HG03378 (cell line): ENCODE results near the gene MAN1B1.
"Not testable (repeated sequence)": the region's sequence is repeated elsewhere in the genome, so short reads cannot be mapped to it uniquely, and the experiment has no call there.

Source experiments
- ATAC-seq: cut with Tn5 transposase; IDR thresholded peaks from one replicate; pipeline ENCODE4 v1.9.1; 2021; ENCODE audit warnings: mild to moderate bottlenecking, moderate library complexity; ENCODE audit not compliant: unreplicated experiment

The MAN1B1 gene

DNA sequence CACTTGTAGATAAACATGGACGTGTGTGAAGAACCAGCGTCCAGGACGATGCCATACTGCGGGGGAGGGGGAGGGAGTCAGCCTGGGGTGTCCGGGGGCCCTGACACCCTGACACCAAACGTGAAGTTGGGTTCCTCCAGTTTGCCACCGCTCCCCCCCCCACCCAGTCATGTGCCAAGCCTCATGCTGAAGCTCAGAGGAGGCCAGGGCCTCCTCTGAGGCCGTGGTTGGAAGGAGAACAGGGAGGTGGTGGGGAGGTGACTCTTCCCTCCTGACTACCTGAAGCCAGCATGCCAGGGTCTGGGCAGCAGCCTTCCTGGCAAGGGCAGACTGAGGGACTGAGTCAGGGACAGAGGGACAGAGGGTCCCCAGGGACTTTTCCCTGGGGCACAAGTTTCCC lies 34.5 kb upstream of the MAN1B1 start:
- no peak for ATAC-seq

DNA sequence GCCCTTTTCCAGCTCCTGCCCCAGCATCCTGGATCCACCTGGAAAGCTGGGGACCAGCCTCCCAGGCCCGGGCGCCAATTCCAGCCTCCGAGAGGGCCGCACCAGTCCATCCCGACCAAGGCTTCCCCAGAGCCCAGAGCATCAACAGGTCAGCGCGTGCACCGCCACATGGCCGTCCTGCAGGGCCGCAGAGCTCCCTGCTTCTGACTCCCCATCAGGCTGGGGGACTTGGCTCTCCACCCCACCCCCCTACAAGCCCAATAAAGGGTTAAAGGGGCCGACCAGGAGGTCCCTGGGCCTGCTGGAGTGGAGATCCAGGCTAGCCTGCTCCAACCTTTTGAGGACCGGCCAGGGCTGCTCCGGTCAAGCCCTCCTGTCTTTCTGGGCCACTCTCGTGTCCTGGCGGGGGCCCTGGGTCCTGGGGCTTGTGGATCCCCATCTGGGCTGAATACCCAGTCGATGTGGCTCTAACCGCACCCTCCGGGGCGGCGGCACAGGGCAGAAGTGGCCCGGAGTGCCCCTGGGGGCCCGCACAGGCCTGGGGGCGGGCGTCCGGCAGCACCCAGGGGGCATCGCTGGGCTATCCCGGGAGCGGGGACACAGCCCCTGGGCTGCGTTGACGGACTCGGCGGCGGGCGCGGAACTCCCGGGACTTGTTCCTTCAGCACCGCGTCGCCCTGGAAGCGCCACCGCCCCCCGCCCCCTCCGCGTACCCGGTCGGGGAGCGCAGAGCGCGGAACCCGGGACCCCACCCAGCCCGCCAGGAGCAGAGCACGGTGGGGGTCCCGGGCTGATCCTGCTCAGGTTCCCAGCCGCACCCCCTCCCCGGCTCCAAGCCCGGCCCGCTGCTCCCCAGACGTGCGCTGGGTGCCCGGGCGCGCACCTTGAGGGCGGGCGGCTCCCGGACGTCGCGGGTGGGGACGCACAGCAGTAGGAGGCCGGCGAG lies 33.5 kb upstream of the MAN1B1 start:
- no peak for ATAC-seq

DNA sequence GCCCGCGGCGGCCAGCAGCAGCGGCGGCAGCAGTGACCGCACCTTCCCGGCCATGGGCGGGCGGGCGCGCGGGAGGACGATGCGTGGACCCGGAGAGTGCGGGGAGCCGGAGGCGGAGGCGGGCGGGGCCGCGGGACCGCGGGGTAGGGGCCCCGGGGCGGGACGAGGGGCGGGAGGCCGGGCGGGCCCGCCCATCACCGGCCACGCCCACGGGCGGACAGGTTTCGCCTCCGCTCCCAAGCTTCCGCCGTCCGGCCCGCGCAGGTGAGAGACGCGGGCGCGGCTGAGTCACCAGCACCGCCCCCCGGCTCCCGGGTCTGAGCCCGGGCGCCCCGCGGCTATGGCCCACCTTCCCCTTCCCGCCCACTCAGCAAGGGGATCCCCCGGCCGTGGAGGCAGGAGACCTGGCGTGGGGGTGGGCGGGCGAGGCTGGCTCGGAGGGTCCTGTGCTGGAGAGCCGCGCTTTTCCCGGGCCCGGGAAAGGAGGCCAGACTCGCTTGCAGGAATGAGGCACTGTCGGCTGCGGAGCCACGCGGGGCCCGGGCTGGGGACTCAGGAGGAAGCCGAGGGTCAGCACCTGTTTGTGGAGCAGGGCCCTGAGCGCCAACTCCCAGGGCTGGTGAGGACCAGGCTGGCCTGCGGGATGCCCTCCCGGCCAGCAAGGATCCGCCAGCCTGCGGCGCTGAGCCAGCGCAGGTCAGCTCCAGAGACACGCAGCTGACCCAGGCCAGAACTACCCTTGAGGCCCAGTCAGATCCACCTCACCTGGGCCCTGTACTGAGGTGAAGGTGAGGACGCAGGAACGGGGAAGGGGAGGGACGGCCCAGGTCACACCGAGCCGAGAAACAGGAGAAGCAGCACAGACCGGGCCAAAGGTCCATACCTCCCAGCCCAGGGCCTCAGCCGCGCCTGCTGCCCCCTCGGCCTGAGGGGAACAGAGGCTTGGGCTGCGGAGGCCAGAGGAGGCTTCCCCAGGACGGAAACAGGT lies 32.5 kb upstream of the MAN1B1 start, which contains the start of gene ENTPD2:
ENTPD2 (minus strand) TSS at position 118 of the 988 bp plus-strand sequence; CDS start at position 54, 64 bp downstream.
- no peak for ATAC-seq

DNA sequence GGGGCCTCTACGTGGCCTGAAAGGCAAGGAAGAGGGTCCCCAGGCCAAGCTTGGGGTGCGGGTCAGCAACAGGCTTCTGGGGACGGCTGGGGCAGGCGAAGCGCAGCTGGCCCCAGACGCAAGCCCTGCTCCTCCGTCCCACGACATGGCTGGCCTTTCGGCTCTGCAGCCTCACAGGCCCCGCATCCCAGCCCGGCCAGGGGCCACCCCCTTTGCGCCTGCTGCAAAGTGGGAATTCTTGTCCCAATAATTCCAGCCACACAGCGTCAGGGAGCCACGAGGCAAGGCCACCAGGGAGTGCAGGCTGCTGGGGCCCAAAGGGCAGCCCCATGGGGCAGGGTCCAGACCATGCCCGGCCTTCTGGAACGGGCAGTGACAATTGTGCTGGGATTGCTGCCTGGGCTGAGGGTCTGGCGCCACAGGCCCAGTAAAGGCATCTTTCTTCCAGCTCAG lies 31.8 kb upstream of the MAN1B1 start:
- no peak for ATAC-seq

DNA sequence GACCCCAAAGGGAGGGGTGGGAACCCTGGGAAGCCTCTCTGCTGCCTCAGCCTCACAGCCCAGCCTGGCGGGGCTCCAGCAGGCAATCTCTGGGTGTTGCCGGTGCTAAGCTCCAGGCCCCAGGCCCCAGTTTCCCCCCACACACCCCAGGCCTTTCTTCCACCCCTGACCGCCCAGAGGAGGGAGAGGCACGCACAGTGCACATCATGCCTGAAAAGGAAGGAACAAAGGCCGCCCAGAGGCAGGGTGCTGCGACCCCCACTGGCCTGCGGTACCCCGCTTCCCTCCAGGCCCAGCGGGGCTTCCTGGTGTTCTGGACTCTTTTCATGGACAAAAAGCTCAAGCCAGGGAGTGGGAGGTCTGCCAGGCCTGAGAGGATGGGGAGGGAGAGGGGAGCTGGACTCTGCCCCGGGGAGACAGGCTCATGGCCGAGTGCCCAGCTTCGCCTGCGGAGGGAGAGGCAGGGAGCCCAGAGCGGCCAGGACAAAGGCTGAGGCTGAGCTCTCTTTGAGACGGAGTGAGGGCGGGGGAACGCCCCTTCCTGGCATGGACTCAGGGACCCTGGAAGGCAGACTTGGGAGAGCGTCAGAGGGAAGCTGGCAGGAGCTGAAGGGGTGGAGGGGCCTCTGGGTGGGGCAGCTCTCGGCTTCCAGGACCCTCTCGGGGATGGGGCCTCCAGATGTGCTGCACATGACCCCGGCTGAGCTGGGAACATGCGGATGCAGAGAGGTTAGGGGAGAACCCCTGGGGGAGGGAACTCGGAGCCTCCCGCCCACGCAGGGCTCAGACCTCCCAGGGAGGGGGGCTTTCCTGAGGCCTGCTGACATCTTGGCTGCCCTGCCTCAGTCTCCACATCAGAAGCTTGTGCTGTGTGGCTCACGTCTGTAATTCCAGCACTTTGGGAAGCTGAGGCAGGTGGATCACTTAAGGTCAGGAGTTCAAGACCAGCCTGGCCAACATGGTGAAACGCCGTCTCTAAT lies 31.1 kb upstream of the MAN1B1 start:
- no peak for ATAC-seq

DNA sequence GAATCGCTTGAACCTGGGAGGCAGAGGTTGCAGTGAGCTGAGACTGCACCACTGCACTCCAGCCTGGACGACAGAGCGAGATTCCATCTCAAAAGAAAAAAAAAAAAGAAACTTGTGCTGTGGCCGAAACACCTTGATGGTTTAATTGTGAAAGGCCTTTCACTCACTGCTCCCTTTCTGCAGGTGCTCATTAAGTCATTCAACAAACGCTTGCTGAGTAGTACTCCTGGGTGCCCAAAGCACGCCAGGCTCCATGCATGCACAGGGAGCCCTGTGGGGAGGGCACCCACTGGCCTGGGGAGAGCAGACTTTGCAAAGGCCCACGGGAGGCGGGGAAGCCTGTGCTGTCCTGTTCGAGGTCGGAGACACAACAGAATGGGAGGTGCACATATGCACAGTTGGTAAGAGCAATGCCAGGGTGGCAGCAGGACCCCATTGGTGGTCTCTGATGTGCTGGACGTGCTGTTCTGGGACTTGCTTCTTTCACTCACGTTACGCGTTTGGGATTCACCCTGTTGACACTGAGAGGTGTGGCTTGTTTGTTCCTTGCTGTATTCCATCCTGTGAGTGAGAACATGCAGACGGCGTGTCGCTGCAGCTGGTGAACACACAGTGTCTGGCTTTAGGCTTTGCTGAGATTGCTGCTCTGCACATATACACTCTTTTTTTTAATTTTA lies 29.9 kb upstream of the MAN1B1 start:
- no peak for ATAC-seq

DNA sequence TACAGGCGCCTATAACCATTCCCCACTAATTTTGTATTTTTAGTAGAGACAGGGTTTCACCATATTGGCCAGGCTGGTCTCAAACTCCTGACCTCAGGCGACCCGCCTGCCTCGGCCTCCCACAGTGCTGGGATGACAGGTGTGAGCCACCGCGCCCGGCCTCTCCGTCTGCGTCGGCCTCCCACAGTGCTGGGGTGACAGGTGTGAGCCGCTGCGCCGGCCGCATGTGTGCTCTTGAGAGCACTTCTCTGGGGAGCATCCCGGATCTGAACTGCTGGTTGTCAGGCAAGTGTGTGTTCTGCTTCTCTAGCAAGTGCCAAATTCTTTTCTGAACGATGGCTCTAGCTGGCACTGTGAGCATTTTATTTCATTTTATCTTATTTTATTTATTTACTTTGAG lies 29.2 kb upstream of the MAN1B1 start:
- ATAC-seq: no peak

DNA sequence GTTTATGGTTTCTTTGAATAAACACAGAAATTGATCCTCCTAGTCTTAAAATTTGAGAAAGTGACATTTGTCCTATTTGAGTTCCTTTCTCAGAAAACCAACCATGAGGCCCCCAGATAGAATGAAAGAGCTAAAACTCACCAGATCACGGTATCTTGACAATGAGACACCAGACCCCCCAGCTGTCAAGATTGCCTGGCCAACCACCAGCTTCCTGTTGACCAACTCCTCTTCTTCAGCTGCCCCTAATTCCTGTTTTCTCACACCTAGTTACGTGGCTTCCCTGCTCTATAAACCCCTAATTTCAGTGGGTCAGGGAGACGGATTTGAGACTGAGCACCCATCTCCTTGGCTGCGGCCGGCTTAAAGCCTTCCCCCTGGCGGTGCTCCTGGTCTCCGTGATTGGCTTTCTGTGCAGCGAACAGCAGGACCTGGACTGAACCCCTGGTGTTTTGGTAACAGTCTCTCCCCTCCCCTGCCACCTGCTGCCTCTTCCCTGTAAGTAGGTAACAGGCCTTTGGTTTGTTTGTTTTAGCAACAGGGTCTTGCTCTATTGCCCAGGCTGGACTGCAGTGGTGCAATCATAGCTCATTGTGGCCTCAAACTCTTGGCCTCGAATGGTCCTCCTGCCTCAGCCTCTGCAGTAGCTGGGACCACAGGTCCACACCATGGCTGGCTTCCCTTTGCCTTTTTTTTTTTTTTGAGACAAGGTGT lies 28.1 kb upstream of the MAN1B1 start:
- no peak for ATAC-seq

DNA sequence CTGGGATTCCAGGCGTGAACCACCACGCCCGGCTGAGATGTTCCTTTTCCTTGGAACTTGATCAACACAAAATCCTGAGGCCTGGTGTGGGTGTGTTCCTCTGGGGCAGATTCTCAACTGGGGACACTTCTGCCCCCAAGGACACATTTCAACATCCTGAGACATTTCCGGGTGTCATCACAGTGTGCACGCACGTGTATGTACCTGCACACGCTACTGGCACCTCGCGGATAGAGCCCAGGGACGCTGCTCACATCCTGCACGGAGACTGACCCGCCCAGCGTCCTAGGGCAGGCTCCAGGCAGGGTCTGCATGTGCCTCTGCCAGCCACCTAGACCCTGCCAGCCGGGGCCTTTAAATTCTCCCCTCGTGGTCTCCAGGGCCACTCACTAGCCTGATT lies 24.4 kb upstream of the MAN1B1 start:
- ATAC-seq: no peak

DNA sequence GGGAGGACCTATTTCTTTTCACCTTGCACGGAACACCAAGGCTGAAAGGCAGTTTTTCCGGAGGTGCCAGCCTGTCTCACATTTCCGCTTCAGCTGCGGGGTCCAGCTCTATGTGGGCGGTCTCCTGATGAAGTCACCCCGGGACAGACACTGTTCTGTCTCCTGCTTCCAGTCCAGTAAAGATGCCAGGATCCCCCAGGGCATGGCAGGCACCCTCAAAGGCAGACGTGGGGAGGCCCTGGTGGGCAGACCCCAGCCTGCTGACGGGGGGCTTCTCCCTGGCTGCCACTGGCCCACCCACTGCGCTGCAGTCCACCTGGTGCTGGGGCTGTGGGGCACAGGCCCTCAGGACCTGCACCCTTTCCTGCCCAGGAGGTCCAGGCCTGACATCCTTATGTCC lies 24.0 kb upstream of the MAN1B1 start:
- not testable (repeated sequence) for ATAC-seq

DNA sequence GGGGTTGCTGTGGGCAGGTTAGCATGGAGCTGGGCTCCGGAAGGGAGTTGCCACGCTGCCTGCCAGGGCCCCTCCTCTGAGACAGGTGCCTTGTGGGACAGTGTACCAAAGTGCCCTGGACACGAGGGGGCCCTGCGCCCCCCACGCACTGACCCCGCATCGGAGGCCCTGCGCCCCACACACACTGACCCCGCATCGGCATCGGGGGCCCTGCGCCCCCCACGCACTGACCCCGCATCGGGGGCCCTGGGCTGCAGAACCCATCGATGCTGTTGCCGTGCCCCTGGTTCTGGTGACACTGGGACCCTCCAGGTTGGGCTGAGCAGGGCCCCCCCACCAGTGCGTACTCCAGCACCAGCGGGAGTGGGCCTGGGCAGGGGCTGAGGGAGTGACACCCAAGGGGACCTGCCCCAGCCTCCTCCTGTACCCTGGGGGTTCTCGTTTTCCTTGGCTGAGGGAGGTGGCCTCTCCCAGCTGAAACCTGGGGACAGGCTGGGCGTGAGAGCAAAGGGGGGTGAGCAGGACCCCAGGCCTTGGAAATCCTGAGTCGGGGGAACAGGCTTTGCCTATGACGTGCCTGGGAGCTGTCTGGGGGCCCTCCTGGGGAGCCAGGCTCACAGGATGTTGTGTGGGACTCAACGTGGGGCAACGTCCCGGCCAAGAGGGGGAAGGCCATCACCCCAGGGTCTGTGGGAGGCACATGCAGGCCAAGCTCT lies 23.3 kb upstream of the MAN1B1 start:
- no peak for ATAC-seq

DNA sequence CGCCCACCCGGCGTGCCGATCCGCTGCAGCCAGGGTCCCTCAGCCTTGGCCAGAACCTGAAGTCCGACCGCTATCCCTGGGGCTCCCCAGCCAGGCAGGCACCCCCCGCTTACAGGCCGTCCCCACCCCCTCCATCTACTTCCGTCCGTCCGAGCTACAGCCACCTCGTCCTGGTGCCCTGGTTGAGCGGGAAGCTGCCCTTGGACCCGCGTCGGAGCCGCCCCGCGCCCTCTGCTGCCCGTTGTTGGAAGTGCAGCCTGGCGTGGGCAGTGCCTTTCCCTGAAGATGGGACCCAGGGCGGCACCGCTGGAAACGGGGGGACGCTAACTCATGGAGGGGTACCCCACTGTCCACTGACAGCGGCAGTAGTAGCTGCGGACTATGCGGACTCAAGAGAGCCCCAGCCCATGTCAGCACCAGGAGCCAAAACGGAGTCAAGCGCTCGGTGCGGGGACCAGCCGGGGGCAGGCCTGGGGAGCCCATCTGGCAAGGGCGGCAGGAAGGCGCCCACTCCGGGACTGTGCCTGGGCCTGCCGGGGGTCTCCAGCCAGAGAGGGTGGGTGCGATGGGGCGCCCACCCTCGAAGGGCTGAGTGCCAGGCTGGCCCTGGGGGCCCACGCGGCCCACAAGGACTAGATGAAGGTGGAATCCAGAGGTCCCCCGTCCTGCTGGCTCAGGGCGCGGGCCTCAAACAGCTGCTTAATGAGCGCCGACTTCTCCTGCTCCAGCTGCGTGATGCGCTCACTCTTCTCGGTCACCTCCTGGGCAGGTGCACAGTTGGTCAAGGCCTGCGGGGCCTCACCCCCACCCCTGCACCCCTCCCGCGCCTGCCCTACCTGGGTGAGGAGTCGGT lies 22.5 kb upstream of the MAN1B1 start:
- ATAC-seq: no peak

DNA sequence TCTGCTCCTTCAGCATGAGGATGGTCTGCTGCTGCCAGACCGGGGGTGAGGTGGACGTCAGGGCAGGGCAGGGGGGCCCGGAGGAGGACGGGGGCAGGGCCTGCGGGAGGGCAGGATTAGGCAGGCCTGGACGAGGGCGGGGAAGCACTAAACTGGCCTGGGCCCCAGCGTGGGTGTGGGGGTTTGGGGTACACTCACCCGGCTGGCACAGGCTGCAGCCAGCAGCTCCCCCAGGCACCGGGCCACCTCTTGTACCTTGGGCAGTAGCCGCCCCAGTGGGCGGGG lies 22.0 kb upstream of the MAN1B1 start:
- no peak for ATAC-seq

DNA sequence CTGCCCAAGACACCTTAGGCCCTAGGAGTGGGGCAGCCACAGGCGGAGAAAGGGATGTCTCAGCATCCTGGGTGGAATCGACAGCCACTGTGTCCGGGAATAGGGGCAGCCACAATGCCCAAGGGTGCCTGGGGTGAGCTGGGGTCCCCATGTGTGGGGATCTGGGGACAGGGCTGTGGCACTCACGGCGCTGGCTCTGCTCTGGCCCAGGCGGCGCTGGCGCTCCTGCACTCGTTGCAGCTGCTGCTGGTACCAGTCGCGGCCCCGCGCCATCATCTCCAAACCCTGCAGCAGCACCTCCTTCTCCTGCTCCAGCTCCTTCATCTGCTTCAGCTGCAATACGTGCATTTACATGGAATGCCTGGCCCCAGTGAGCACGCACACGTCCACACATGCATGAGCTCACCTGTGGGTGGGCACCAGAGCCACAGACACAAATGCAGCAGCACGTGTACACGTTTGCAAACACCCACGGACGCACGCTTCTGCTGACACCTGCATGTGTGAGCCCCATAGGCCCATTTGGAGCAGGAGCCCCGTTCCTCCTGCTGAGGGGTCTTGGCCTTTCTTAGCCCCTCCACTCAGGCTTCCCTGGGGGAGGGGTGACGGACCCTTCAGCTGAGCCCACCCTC lies 21.3 kb upstream of the MAN1B1 start:
- no peak for ATAC-seq

DNA sequence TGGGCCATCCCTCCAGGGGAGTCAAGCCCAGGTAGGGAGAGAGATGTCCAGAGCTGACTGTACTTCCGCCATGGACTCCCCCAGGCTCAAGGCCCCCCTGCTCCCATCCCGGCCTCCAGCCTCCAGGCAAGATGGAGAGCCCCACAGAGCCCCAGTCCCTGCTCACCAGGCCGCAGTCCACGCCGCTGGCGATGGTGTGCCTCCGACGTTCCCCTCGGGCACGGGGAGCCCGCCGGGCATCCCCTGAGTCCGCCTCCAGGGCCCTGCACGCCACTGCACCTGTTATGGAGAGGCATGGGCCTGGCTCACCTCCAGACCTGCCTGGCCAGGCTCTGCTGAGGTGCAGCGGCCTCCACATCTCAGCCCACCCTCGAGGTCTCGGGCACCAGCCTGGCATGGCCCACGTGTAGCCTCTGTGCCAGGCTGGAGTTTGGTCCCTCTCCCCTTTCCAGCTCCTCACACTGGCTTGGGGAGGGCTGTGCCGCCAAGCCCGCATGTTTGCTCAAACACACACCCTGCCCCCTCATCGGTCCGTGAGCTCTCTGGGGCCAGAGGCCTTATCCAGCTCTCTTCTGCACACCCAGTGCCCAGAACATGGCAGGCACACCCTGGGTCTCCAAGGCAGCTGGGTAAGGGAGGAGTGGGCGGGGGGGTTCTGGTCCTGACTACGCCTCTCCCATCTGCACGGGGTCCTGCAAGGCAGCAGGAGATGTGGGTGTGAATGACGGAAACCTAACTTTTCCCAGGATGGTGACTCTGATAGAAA lies 20.5 kb upstream of the MAN1B1 start:
- no peak for ATAC-seq

DNA sequence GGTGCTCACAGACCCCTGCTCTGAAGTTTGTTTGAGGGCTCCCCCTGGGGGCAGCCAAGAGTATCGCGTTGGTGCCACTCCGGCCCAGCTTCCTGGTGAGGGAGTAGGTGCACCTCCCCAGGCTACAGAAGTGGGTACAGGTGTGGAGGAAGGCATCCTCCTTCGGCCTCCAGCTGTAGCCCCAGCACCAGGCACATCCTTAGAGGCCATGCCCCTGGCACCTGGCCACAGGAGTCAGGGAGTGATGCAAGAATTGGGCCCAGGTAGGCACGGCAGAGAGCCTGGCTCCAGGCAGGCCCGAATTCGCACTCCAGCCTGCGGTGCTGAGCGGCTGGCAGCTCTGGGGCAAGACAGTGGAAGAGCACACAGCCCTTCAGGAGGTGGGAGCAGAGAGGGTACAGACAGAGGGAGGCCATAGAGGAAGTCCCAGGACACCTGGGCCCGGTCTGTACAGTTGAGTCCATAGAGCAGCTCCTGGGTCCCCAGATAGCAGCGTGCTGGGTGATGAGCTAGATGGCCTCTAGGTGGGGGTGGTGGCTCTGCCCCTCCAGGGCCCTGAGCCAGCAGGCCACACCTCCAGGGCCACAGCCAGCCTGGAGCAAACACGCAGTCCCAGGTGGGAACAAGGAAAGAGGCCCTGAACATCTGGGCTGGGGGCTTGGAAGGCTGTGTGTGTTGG lies 18.8 kb upstream of the MAN1B1 start:
- no peak for ATAC-seq
